Calu3 (cell line): ENCODE data around the gene RENBP. TPM values are rescaled to one million over a fixed set of nuclear protein-coding genes. Genes with fewer than 3 reads are reported as not detected.

Experiments used
- BruUV-seq: library from RNA; stranded (reverse); fragments of 400-500 nt; replicated peaks from 2 replicates; lab custom pipeline; 2021; lab: Mats Ljungman, UMichigan
- CTCF ChIA-PET: fragments of 300-600 bp; sonication (Branson Sonifier 250); formaldehyde crosslinking; loops from one replicate; lab custom pipeline; 2022; ENCODE audit warnings: antibody characterized with exemption; lab: Charles Lee
- DNase-seq: peaks from one replicate; pipeline ENCODE4 v3.0.0; 2022
- H3K27ac Mint-ChIP-seq: one replicate; pipeline ENCODE4 v1.8.0; 2022; ENCODE audit warnings: mixed read lengths; ENCODE audit not compliant: unreplicated experiment
- H3K27me3 Mint-ChIP-seq: one replicate; pipeline ENCODE4 v1.8.0; 2022; ENCODE audit warnings: mixed read lengths; ENCODE audit not compliant: unreplicated experiment
- H3K36me3 Mint-ChIP-seq: one replicate; pipeline ENCODE4 v1.8.0; 2022; ENCODE audit warnings: mild to moderate bottlenecking, moderate library complexity, mixed read lengths; ENCODE audit not compliant: insufficient read depth, unreplicated experiment
- H3K4me1 Mint-ChIP-seq: one replicate; pipeline ENCODE4 v1.8.0; 2022; ENCODE audit warnings: mild to moderate bottlenecking, low read depth, mixed read lengths; ENCODE audit not compliant: unreplicated experiment
- H3K4me3 Mint-ChIP-seq: one replicate; pipeline ENCODE4 v1.8.0; 2022; ENCODE audit warnings: mild to moderate bottlenecking, low read depth, moderate library complexity, mixed read lengths; ENCODE audit not compliant: unreplicated experiment
- H3K9me3 Mint-ChIP-seq: one replicate; pipeline ENCODE4 v1.8.0; 2022; ENCODE audit warnings: low read depth, mixed read lengths; ENCODE audit not compliant: unreplicated experiment
- CTCF ChIP-seq: fragments of 200-600 bp; IDR thresholded peaks from one replicate; pipeline ENCODE4 v1.8.0; 2022; ENCODE audit warnings: antibody characterized with exemption; ENCODE audit not compliant: unreplicated experiment
- intact Hi-C: fragments of 100-400 bp; cut with micrococcal nuclease; formaldehyde crosslinking; loops from one replicate; pipeline ENCODE4 v1.10.0; 2022; ENCODE audit not compliant: unreplicated experiment
- total RNA-seq: library from RNA; stranded (reverse); gene quantifications from 2 replicates; pipeline ENCODE4 v1.2.3, GENCODE V29; 2022

Gene RENBP
- total RNA-seq, 1 experiment from 2014 or later = 0.80 TPM

- CTCF ChIA-PET = no interaction called here
- no peak for TF ChIP-seq CTCF
- no peak for DNase-seq
- Mint-ChIP-seq H3K36me3 (peaks cover 11% of the 10 kb centered on the region), H3K27ac (no peak overlapping the region), H3K27me3 (peaks cover 34% of the 10 kb centered on the region), H3K9me3 (no peaks in the 10 kb centered on the region), H3K4me1 (peaks cover 27% of the 10 kb centered on the region), H3K4me3 (no peak overlapping the region)
- intact Hi-C loops = no loop called here
- BruUV-seq = no TSS peak
These were observed 38.9 kb downstream of the RENBP start for GRCh38 chrX:153905481-153906095.

DNA sequence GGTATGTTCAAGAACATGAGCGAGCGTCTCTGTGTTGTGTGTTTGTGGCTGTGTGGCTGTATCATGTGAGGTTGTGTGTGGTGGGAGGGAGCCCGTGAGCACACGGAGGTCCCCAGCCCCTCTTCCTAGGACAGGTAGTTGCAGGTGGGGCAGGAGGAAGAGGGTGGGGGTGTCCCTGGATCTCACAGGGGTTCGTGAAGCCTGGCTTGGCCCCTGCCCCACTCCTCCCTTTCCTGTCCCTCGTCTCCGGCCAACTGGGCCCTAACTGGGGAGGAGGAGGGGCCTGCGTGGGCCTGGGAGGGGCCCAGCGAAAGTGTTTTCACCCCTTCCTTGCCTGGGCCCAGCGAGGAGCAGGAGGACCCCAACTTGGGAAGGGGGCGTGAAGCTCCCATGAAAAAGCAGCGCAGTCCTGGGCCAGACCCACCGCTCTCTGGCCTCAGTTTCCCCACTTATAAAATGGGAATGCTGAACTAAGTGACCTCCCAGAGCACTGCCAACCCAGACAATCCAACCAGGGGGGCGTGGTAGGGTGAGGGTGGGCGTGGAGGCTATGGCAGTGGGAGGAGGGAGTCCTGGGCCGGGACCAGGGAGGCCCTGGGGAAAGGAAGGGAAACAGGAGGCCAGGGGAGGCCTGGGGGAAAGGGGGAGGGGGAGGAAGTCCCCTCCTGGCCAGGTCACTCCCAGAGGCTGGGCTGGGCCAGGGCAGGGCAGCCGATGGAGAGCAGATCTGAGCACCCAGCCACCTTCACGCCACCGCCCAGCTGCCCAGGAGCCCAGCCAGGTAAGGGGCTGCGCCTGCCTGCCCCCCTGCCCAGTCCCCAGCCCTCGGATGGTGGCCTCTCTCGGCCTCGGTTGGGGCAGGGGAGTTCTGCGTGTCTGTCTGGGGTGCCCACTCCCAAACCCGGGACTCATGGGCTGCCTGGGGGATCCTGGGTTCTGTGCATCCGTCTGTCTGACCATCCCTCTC, 40.2 kb downstream of the RENBP start, which contains the start of gene AVPR2:
TSS of gene AVPR2 (plus strand) at position 683 of the 967 bp plus-strand sequence. CDS start 473 bp downstream, outside the sequence.
- CTCF ChIA-PET = no interaction called here
- Mint-ChIP-seq H3K36me3 (peaks cover 7% of the 10 kb centered on the region), H3K9me3 (no peaks in the 10 kb centered on the region), H3K27me3 (peaks cover 34% of the 10 kb centered on the region), H3K4me3 (no peak within 1 kb of the TSS), H3K27ac (no peak within 1 kb of the TSS), H3K4me1 (peaks cover 30% of the 10 kb centered on the region)
- no peak for DNase-seq
- TF ChIP-seq CTCF = no peak
- intact Hi-C loops = no loop called here
- BruUV-seq = no TSS peak

- H3K27ac Mint-ChIP-seq = no peak overlapping the region
- no peak for TF ChIP-seq CTCF
- H3K27me3 Mint-ChIP-seq = peaks cover 26% of the 10 kb centered on the region
- H3K9me3 Mint-ChIP-seq = no peaks in the 10 kb centered on the region
- no peak for DNase-seq
- CTCF ChIA-PET = no interaction called here
- no TSS peak for BruUV-seq
- H3K4me1 Mint-ChIP-seq = peaks cover 30% of the 10 kb centered on the region
- H3K4me3 Mint-ChIP-seq = no peak overlapping the region
- peaks cover 5% of the 10 kb centered on the region for H3K36me3 Mint-ChIP-seq
- intact Hi-C loops = no loop called here
These were observed 41.0 kb downstream of the RENBP start for GRCh38 chrX:153903238-153903980.

GRCh38 chrX:153902385-153902784, 42.1 kb downstream of the RENBP start:
- peaks cover 30% of the 10 kb centered on the region for H3K4me1 Mint-ChIP-seq
- no peak overlapping the region for H3K27ac Mint-ChIP-seq
- no peak overlapping the region for H3K4me3 Mint-ChIP-seq
- H3K27me3 Mint-ChIP-seq = peaks cover 16% of the 10 kb centered on the region
- TF ChIP-seq CTCF = no peak
- CTCF ChIA-PET = no interaction called here
- DNase-seq = no peak
- peaks cover 5% of the 10 kb centered on the region for H3K36me3 Mint-ChIP-seq
- intact Hi-C loops = no loop called here
- H3K9me3 Mint-ChIP-seq = no peaks in the 10 kb centered on the region
- no TSS peak for BruUV-seq
